Muscle of leg (tissue), 11 donors: ENCODE results near the gene GATAD2B. TPM values are rescaled to one million over a fixed set of nuclear protein-coding genes. Genes with fewer than 3 reads are reported as not detected.

Source experiments
- DNase-seq: peaks from one replicate; pipeline ENCODE4 v3.0.0; 2013
- H3K27ac ChIP-seq: one replicate; pipeline ENCODE4 v1.5.1; 2013; ENCODE audit warnings: mild to moderate bottlenecking, low read length, control low read depth
- H3K27me3 ChIP-seq: one replicate; pipeline ENCODE4 v1.6.1; 2013; ENCODE audit warnings: low read length; ENCODE audit not compliant: control insufficient read depth, insufficient read depth
- H3K36me3 ChIP-seq: one replicate; pipeline ENCODE4 v1.6.1; 2013; ENCODE audit warnings: low read length; ENCODE audit not compliant: control insufficient read depth, insufficient read depth
- H3K4me1 ChIP-seq: one replicate; pipeline ENCODE4 v1.6.1; 2013; ENCODE audit warnings: low read length; ENCODE audit not compliant: control insufficient read depth, insufficient read depth
- H3K4me3 ChIP-seq: one replicate; pipeline ENCODE4 v1.5.1; 2013; ENCODE audit warnings: low read length, control low read depth
- H3K9me3 ChIP-seq: replicated peaks from 2 replicates; pipeline ENCODE4 v1.6.1; 2013; ENCODE audit warnings: low read depth, low read length; ENCODE audit not compliant: control insufficient read depth
- WGBS: methylation state at CpG from one replicate; pipeline ENCODE4 v1.1.5; 2013; ENCODE audit warnings: missing lambda C conversion rate; ENCODE audit not compliant: insufficient coverage; 5-methylcytosine and 5-hydroxymethylcytosine counted together
- polyA plus RNA-seq, 8 donors: library from polyadenylated mRNA; unstranded; fragments of 120-200 nt; gene quantifications; one replicate each; pipeline versions ENCODE4 v1.2.1 to v1.2.3, GENCODE V29; 2013; ENCODE audit warnings: inconsistent platforms in 1 of 8, low replicate concordance in 1 of 8; ENCODE audit not compliant: insufficient read length in 8 of 8, insufficient read depth in 1 of 8
- total RNA-seq: library from RNA; stranded (reverse); fragments of 120-200 nt; gene quantifications from one replicate; pipeline ENCODE4 v1.2.4, GENCODE V29; 2013

Gene GATAD2B
- total and polyA plus RNA-seq, 9 donors, result 8.8 to 18.3 (median 14.0) TPM

- Histone ChIP-seq H3K27me3 (no peaks in the 10 kb centered on the region), H3K27ac (no peak overlapping the region), H3K9me3 (no peaks in the 10 kb centered on the region), H3K4me3 (no peak overlapping the region), H3K36me3 (peaks cover 63% of the 10 kb centered on the region), H3K4me1 (peaks cover 17% of the 10 kb centered on the region)
- DNase-seq, result no peak
- WGBS, result 95% methylated on average over 29 of the region's 34 CpGs
These were observed 19.3 kb upstream of the GATAD2B start for GRCh38 chr1:153941826-153942725.

- Histone ChIP-seq H3K9me3 (no peaks in the 10 kb centered on the region), H3K36me3 (peaks cover 76% of the 10 kb centered on the region), H3K4me3 (no peak overlapping the region), H3K27me3 (no peaks in the 10 kb centered on the region), H3K27ac (no peak overlapping the region), H3K4me1 (peaks cover 13% of the 10 kb centered on the region)
- 93% methylated on average over 8 of the region's 8 CpGs for WGBS
- DNase-seq, result no peak
These were observed 18.0 kb upstream of the GATAD2B start for GRCh38 chr1:153940756-153941155.

- Histone ChIP-seq H3K36me3 (peaks cover 87% of the 10 kb centered on the region), H3K27me3 (no peaks in the 10 kb centered on the region), H3K4me3 (no peak overlapping the region), H3K4me1 (peaks cover 3% of the 10 kb centered on the region), H3K9me3 (no peaks in the 10 kb centered on the region), H3K27ac (no peak overlapping the region)
- no peak for DNase-seq
- 88% methylated on average over 12 of the region's 12 CpGs for WGBS
These were observed 16.7 kb upstream of the GATAD2B start for GRCh38 chr1:153939476-153939875.

- WGBS, result 86% methylated on average over 1 of the region's 3 CpGs
- Histone ChIP-seq H3K27ac (no peak overlapping the region), H3K9me3 (no peaks in the 10 kb centered on the region), H3K36me3 (peaks cover 88% of the 10 kb centered on the region), H3K27me3 (no peaks in the 10 kb centered on the region), H3K4me1 (no peaks in the 10 kb centered on the region), H3K4me3 (no peak overlapping the region)
- no peak for DNase-seq
These were observed 16.2 kb upstream of the GATAD2B start for GRCh38 chr1:153938996-153939395.

- Histone ChIP-seq H3K27me3 (no peaks in the 10 kb centered on the region), H3K4me1 (no peaks in the 10 kb centered on the region), H3K9me3 (no peaks in the 10 kb centered on the region), H3K4me3 (no peak overlapping the region), H3K36me3 (peaks cover 90% of the 10 kb centered on the region), H3K27ac (no peak overlapping the region)
- DNase-seq, result no peak
- WGBS, result 90% methylated on average over 7 of the region's 10 CpGs
These were observed 14.6 kb upstream of the GATAD2B start for GRCh38 chr1:153937331-153937730.

GRCh38 chr1:153936011-153936802, 13.4 kb upstream of the GATAD2B start:
- WGBS, result 93% methylated on average over 9 of the region's 12 CpGs
- no peak overlapping the region for H3K4me3 ChIP-seq
- no peak for DNase-seq
- no peaks in the 10 kb centered on the region for H3K4me1 ChIP-seq
- no peak overlapping the region for H3K27ac ChIP-seq
- H3K36me3 ChIP-seq, result peaks cover 86% of the 10 kb centered on the region
- no peaks in the 10 kb centered on the region for H3K9me3 ChIP-seq
- H3K27me3 ChIP-seq, result no peaks in the 10 kb centered on the region

- Histone ChIP-seq H3K4me3 (no peak overlapping the region), H3K27ac (no peak overlapping the region), H3K4me1 (no peaks in the 10 kb centered on the region), H3K36me3 (peaks cover 85% of the 10 kb centered on the region), H3K9me3 (no peaks in the 10 kb centered on the region), H3K27me3 (no peaks in the 10 kb centered on the region)
- WGBS, result 89% methylated on average over 6 of the region's 9 CpGs
- DNase-seq, result no peak
These were observed 12.0 kb upstream of the GATAD2B start for GRCh38 chr1:153934746-153935145.

- H3K4me3 ChIP-seq, result no peak overlapping the region
- H3K36me3 ChIP-seq, result peaks cover 78% of the 10 kb centered on the region
- no peaks in the 10 kb centered on the region for H3K4me1 ChIP-seq
- no peak for DNase-seq
- H3K27ac ChIP-seq, result no peak overlapping the region
- WGBS, result 95% methylated on average over 4 of the region's 11 CpGs
- no peaks in the 10 kb centered on the region for H3K27me3 ChIP-seq
- no peaks in the 10 kb centered on the region for H3K9me3 ChIP-seq
These were observed 11.2 kb upstream of the GATAD2B start for GRCh38 chr1:153933955-153934354.

GRCh38 chr1:153933430-153933829, 10.7 kb upstream of the GATAD2B start:
- H3K27me3 ChIP-seq, result no peaks in the 10 kb centered on the region
- 87% methylated on average over 11 of the region's 14 CpGs for WGBS
- no peak for DNase-seq
- H3K9me3 ChIP-seq, result no peaks in the 10 kb centered on the region
- H3K36me3 ChIP-seq, result peaks cover 76% of the 10 kb centered on the region
- H3K27ac ChIP-seq, result no peak overlapping the region
- H3K4me1 ChIP-seq, result peaks cover 2% of the 10 kb centered on the region
- H3K4me3 ChIP-seq, result no peak overlapping the region
